SK-N-SH (cell line): ENCODE results near the gene SLC24A3. TPM values are rescaled to one million over a fixed set of nuclear protein-coding genes. Genes with fewer than 3 reads are reported as not detected.

Experiments
- CTCF ChIA-PET: fragments of 300-600, 350-600 bp; formaldehyde crosslinking; extraction: SDS; loops from one replicate; lab custom pipeline; 2021; lab: Yijun Ruan, JAX
- POLR2A ChIA-PET: fragments of 350-600 bp; sonication (Branson Sonifier 250); formaldehyde crosslinking; extraction: SDS; loops from one replicate; lab custom pipeline; 2020; ENCODE audit warnings: antibody characterized with exemption, inconsistent platforms; lab: Yijun Ruan, JAX
- DNase-seq: peaks from one replicate; pipeline ENCODE4 v3.0.0; 2012
- H2AFZ ChIP-seq: fragments of 200-600 bp; sonication (generic); 2 replicates; pipeline ENCODE4 v1.8.1; 2016; ENCODE audit warnings: antibody characterized with exemption, mild to moderate bottlenecking, low read depth
- H3F3A ChIP-seq: fragments of 200-600 bp; sonication (generic); replicated peaks from 2 replicates; pipeline ENCODE3; 2016; ENCODE audit warnings: antibody characterized with exemption, mild to moderate bottlenecking; ENCODE audit not compliant: insufficient read depth
- H3K27ac ChIP-seq, 2 experiments: fragments of 200-500 bp in 1 of 2; fragments of 200-600 bp in 1 of 2; sonication (Bioruptor generic) in 1 of 2; sonication (generic), shearing (Covaris generic) in 1 of 2; 2 replicates each; pipeline versions ENCODE4 v1.5.1 to v1.6.1; 2014 to 2016; ENCODE audit warnings: low read depth in 2 of 2, inconsistent platforms in 1 of 2, low read length in 1 of 2, mild to moderate bottlenecking in 1 of 2, mixed read lengths in 1 of 2
- H3K27me3 ChIP-seq: fragments of 200-600 bp; sonication (generic), shearing (Covaris generic); 2 replicates; pipeline ENCODE4 v1.6.1; 2016; ENCODE audit warnings: mixed run types; ENCODE audit not compliant: insufficient read depth
- H3K36me3 ChIP-seq, 2 experiments: fragments of 200-500 bp in 1 of 2; fragments of 200-600 bp in 1 of 2; sonication (Bioruptor generic) in 1 of 2; sonication (generic) in 1 of 2; replicated peaks in 1 of 2; 2 replicates each; pipeline versions ENCODE3 to v1.5.1; 2014 to 2016; ENCODE audit warnings: low read length in 1 of 2, mild to moderate bottlenecking in 1 of 2; ENCODE audit not compliant: insufficient read depth in 2 of 2, control insufficient read depth in 1 of 2
- H3K4me1 ChIP-seq, 2 experiments: fragments of 200-500 bp in 1 of 2; fragments of 200-600 bp in 1 of 2; sonication (Bioruptor generic) in 1 of 2; sonication (generic), shearing (Covaris generic) in 1 of 2; 2 replicates each; pipeline versions ENCODE4 v1.5.1 to v1.6.1; 2014 to 2016; ENCODE audit warnings: low read depth in 1 of 2, low read length in 1 of 2, mixed run types in 1 of 2; ENCODE audit not compliant: insufficient read depth in 2 of 2, control insufficient read depth in 1 of 2
- H3K4me2 ChIP-seq: fragments of 200-600 bp; sonication (generic), shearing (Covaris generic); 2 replicates; pipeline ENCODE4 v1.6.1; 2017; ENCODE audit warnings: mixed run types
- H3K4me3 ChIP-seq, 2 experiments: fragments of 200-500 bp in 1 of 2; fragments of 200-600 bp in 1 of 2; sonication (Bioruptor generic) in 1 of 2; sonication (generic), shearing (Covaris generic) in 1 of 2; 2 replicates each; pipeline versions ENCODE4 v1.5.1 to v1.8.1; 2014 to 2016; ENCODE audit warnings: low read depth in 2 of 2, inconsistent platforms in 1 of 2, low read length in 1 of 2, mild to moderate bottlenecking in 1 of 2, mixed read lengths in 1 of 2, moderate library complexity in 1 of 2
- H3K79me2 ChIP-seq: fragments of 200-600 bp; sonication (generic); 2 replicates; pipeline ENCODE4 v1.8.1; 2017; ENCODE audit warnings: mild to moderate bottlenecking; ENCODE audit not compliant: insufficient read depth
- H3K9ac ChIP-seq: fragments of 200-600 bp; sonication (generic); 2 replicates; pipeline ENCODE4 v1.6.1; 2017; ENCODE audit warnings: mixed run types
- H3K9me2 ChIP-seq: fragments of 200-600 bp; sonication (generic); 2 replicates; pipeline ENCODE4 v1.6.1; 2017; ENCODE audit warnings: mixed run types
- H3K9me3 ChIP-seq: fragments of 200-600 bp; sonication (generic); 2 replicates; pipeline ENCODE4 v1.6.1; 2017; ENCODE audit warnings: mixed run types, mild to moderate bottlenecking, moderate library complexity
- H4K20me1 ChIP-seq: fragments of 200-600 bp; sonication (generic); 2 replicates; pipeline ENCODE4 v1.6.1; 2017; ENCODE audit warnings: mild to moderate bottlenecking, mixed run types; ENCODE audit not compliant: insufficient read depth
- ELF1 ChIP-seq: IDR thresholded peaks from 2 replicates; pipeline ENCODE4 v1.4.0; 2012
- FOSL2 ChIP-seq: IDR thresholded peaks from 2 replicates; pipeline ENCODE4 v1.4.0; 2012; ENCODE audit warnings: low read depth, mild to moderate bottlenecking, moderate library complexity, borderline replicate concordance
- FOXM1 ChIP-seq: IDR thresholded peaks from 2 replicates; pipeline ENCODE4 v1.4.0; 2012; ENCODE audit warnings: low read depth, mild to moderate bottlenecking
- GATA2 ChIP-seq: sonication (generic); formaldehyde crosslinking; IDR thresholded peaks from 2 replicates; pipeline ENCODE4 v1.5.0; 2020; ENCODE audit warnings: mild to moderate bottlenecking, missing genetic modification reagents
- IRF3 ChIP-seq: fragments of 150-350 bp; IDR thresholded peaks from 2 replicates; pipeline ENCODE4 v1.6.1; 2016; ENCODE audit warnings: mild to moderate bottlenecking, low read depth, low read length
- MAX ChIP-seq: IDR thresholded peaks from 2 replicates; pipeline ENCODE4 v1.4.0; 2012; ENCODE audit warnings: low read depth
- MEF2A ChIP-seq: IDR thresholded peaks from 2 replicates; pipeline ENCODE4 v1.4.0; 2012; ENCODE audit warnings: low read depth, borderline replicate concordance
- NFIC ChIP-seq: IDR thresholded peaks from 2 replicates; pipeline ENCODE4 v1.4.0; 2012; ENCODE audit warnings: borderline replicate concordance
- RAD21 ChIP-seq: IDR thresholded peaks from 2 replicates; pipeline ENCODE4 v1.6.1; 2012; ENCODE audit warnings: mild to moderate bottlenecking, low read length
- RFX5 ChIP-seq: IDR thresholded peaks from 2 replicates; pipeline ENCODE4 v1.6.1; 2012; ENCODE audit warnings: mild to moderate bottlenecking, improper control_type of control experiment, low read length
- RXRA ChIP-seq: IDR thresholded peaks from 2 replicates; pipeline ENCODE4 v1.4.0; 2012; ENCODE audit warnings: low read depth, mild to moderate bottlenecking, borderline replicate concordance
- SIN3A ChIP-seq: IDR thresholded peaks from 2 replicates; pipeline ENCODE4 v1.6.1; 2012; ENCODE audit warnings: low read depth, mild to moderate bottlenecking, low read length, moderate library complexity, borderline replicate concordance
- TEAD4 ChIP-seq: IDR thresholded peaks from 2 replicates; pipeline ENCODE4 v1.4.0; 2012; ENCODE audit warnings: mild to moderate bottlenecking, borderline replicate concordance; ENCODE audit not compliant: insufficient read depth
- USF2 ChIP-seq: fragments of 150-350 bp; IDR thresholded peaks from 2 replicates; pipeline ENCODE4 v1.6.1; 2017; ENCODE audit warnings: antibody characterized with exemption, low read length, low read depth, borderline replicate concordance
- ZBTB33 ChIP-seq: IDR thresholded peaks from 2 replicates; pipeline ENCODE4 v1.4.0; 2012; ENCODE audit warnings: low read depth, borderline replicate concordance
- WGBS: methylation state at CpG from one replicate; pipeline ENCODE4 v1.1.6; 2017; ENCODE audit warnings: low lambda C conversion rate; 5-methylcytosine and 5-hydroxymethylcytosine counted together
- polyA plus RNA-seq, 3 experiments: library from polyadenylated mRNA; depleted of rRNA; stranded (reverse); fragments of >200 nt; gene quantifications; 2 replicates each; pipeline ENCODE4 v1.2.3, GENCODE V29; 2012

Gene SLC24A3
- polyA plus RNA-seq, 1 of the 3 experiments (the other 2 are of a cell fraction), result not detected

GRCh38 chr20:19392344-19393130 is 180.1 kb downstream of the SLC24A3 start:
- WGBS, result 0% methylated on average over 2 of the region's 2 CpGs
- H3K27me3 ChIP-seq, result no peaks in the 10 kb centered on the region
- no peak overlapping the region for H2AFZ ChIP-seq
- H3K4me3 ChIP-seq, result no peak overlapping the region
- H4K20me1 ChIP-seq, result no peaks in the 10 kb centered on the region
- POLR2A ChIA-PET, result no interaction called here
- H3K79me2 ChIP-seq, result no peaks in the 10 kb centered on the region
- H3F3A ChIP-seq, result no peaks in the 10 kb centered on the region
- H3K9me2 ChIP-seq, result no peaks in the 10 kb centered on the region
- no peak overlapping the region for H3K4me2 ChIP-seq
- TF ChIP-seq FOXM1 (no peak), ELF1 (no peak), RFX5 (no peak), NFIC (no peak), RAD21 (no peak), GATA2 (CRISPR knock-in tag) (no peak), MEF2A (no peak), RXRA (no peak), USF2 (no peak), TEAD4 (no peak)
- H3K9me3 ChIP-seq, result no peaks in the 10 kb centered on the region
- H3K9ac ChIP-seq, result no peak overlapping the region
- no peak overlapping the region for H3K27ac ChIP-seq
- H3K36me3 ChIP-seq, result no peaks in the 10 kb centered on the region
- no peak for DNase-seq
- no peaks in the 10 kb centered on the region; a peak in 1 of 4 replicates for H3K4me1 ChIP-seq
- CTCF ChIA-PET, result no interaction called here

- POLR2A ChIA-PET, result no interaction called here
- CTCF ChIA-PET, result no interaction called here
- no peaks in the 10 kb centered on the region for H3K27me3 ChIP-seq
- no peak overlapping the region for H3K9ac ChIP-seq
- H4K20me1 ChIP-seq, result no peaks in the 10 kb centered on the region
- no peaks in the 10 kb centered on the region for H3K36me3 ChIP-seq
- DNase-seq, result no peak
- TF ChIP-seq NFIC (no peak), IRF3 (no peak), SIN3A (no peak), FOXM1 (no peak), MAX (no peak), ZBTB33 (no peak), FOSL2 (no peak), GATA2 (CRISPR knock-in tag) (no peak)
- H2AFZ ChIP-seq, result no peak overlapping the region
- H3K27ac ChIP-seq, result no peak overlapping the region
- H3K9me3 ChIP-seq, result peaks cover 3% of the 10 kb centered on the region; the same call in 1 of the 2 replicates
- H3K4me3 ChIP-seq, result no peak overlapping the region
- H3F3A ChIP-seq, result no peaks in the 10 kb centered on the region
- under 1% methylated on average over 3 of the region's 3 CpGs for WGBS
- no peaks in the 10 kb centered on the region; a peak in 1 of 4 replicates for H3K4me1 ChIP-seq
- H3K4me2 ChIP-seq, result no peak overlapping the region
- no peaks in the 10 kb centered on the region for H3K79me2 ChIP-seq
- H3K9me2 ChIP-seq, result no peaks in the 10 kb centered on the region; the same call in 1 of the 2 replicates
Measured at GRCh38 chr20:19396460-19397081, 184.1 kb downstream of the SLC24A3 start.
